GM12878 (cell line): Measurements from ENCODE around the gene TDRD3. TPM values are rescaled to one million over a fixed set of nuclear protein-coding genes. Genes with fewer than 3 reads are reported as not detected.

Source experiments
- ATAC-seq: fragments of 200-7000 bp; cut with Tn5 transposase; 3 replicates; pipeline ENCODE4 v1.9.1; 2020; ENCODE audit warnings: mild to moderate bottlenecking, moderate library complexity
- BruUV-seq: library from RNA; stranded (reverse); fragments of 400-500 nt; replicated peaks from 2 replicates; lab custom pipeline; 2021; lab: Mats Ljungman, UMichigan
- CTCF ChIA-PET: fragments of 300-600 bp; sonication (Branson Sonifier 250); formaldehyde crosslinking; extraction: SDS; loops from one replicate; lab custom pipeline; 2021; ENCODE audit warnings: inconsistent platforms; lab: Yijun Ruan, JAX
- POLR2A ChIA-PET: fragments of 350-600 bp; formaldehyde crosslinking; extraction: SDS; loops from one replicate; lab custom pipeline; 2021; ENCODE audit warnings: inconsistent platforms; lab: Charles Lee
- RAD21 ChIA-PET: fragments of 300-600 bp; sonication (Branson Sonifier 250); formaldehyde crosslinking; loops from one replicate; lab custom pipeline; 2023; ENCODE audit warnings: antibody characterized with exemption; ENCODE audit not compliant: unreplicated experiment; lab: Charles Lee
- SMC1A ChIA-PET: fragments of 300-600 bp; sonication (Branson Sonifier 250); formaldehyde crosslinking; loops from one replicate; lab custom pipeline; 2023; ENCODE audit not compliant: unreplicated experiment, uncharacterized antibody; lab: Charles Lee
- DNase-seq: peaks from one replicate; pipeline ENCODE4 v3.0.0-alpha.2; 2011; ENCODE audit warnings: low read depth, low spot score
- FAIRE-seq: peaks from 3 replicates; lab custom pipeline; 2011; peaks lifted over from hg19 to GRCh38; lab: Jason Lieb, UNC
- H2AFZ ChIP-seq: 2 replicates; pipeline ENCODE4 v1.6.0; 2011; ENCODE audit warnings: low read depth, low read length, control low read depth; ENCODE audit not compliant: control insufficient read depth
- H3K27ac ChIP-seq: 2 replicates; pipeline ENCODE4 v1.5.1; 2011; ENCODE audit warnings: control low read depth; ENCODE audit not compliant: control insufficient read depth, insufficient read depth
- H3K27me3 ChIP-seq, 2 experiments: replicated peaks in 1 of 2; 2 replicates each; pipeline versions ENCODE4 v1.6.0 to v1.6.1; 2011; ENCODE audit warnings: low read length in 1 of 2; ENCODE audit not compliant: control insufficient read depth in 2 of 2, insufficient read depth in 2 of 2
- H3K36me3 ChIP-seq, 2 experiments: 2 replicates each; pipeline ENCODE4 v1.5.1; 2011; ENCODE audit warnings: low read length in 1 of 2; ENCODE audit not compliant: control insufficient read depth in 2 of 2, insufficient read depth in 2 of 2
- H3K4me1 ChIP-seq: 2 replicates; pipeline ENCODE4 v1.6.1; 2011; ENCODE audit warnings: mild to moderate bottlenecking, low read length, moderate library complexity, mixed read lengths; ENCODE audit not compliant: control insufficient read depth, insufficient read depth
- H3K4me2 ChIP-seq: 2 replicates; pipeline ENCODE4 v1.6.0; 2011; ENCODE audit warnings: control low read depth; ENCODE audit not compliant: control insufficient read depth, insufficient read depth
- H3K4me3 ChIP-seq: fragments of 200-600 bp; sonication (generic); 2 replicates; pipeline ENCODE4 v1.5.1; 2016
- H3K79me2 ChIP-seq: 2 replicates; pipeline ENCODE4 v1.6.0; 2011; ENCODE audit warnings: low read length; ENCODE audit not compliant: control insufficient read depth, insufficient read depth
- H3K9ac ChIP-seq: 2 replicates; pipeline ENCODE4 v1.8.0; 2011; ENCODE audit warnings: low read length, control low read depth, mixed read lengths; ENCODE audit not compliant: control insufficient read depth, insufficient read depth
- H3K9me3 ChIP-seq: replicated peaks from 3 replicates; pipeline ENCODE4 v1.5.1; 2011; ENCODE audit warnings: mild to moderate bottlenecking, low read length; ENCODE audit not compliant: control insufficient read depth, insufficient read depth
- H4K20me1 ChIP-seq: 2 replicates; pipeline ENCODE4 v1.6.0; 2011; ENCODE audit not compliant: control insufficient read depth, insufficient read depth
- CUX1 ChIP-seq: IDR thresholded peaks from 2 replicates; pipeline ENCODE4 v1.6.1; 2012; ENCODE audit warnings: improper control_type of control experiment, low read depth, low read length; ENCODE audit not compliant: insufficient replicate concordance
- FOS ChIP-seq: IDR thresholded peaks from 3 replicates; pipeline ENCODE4 v1.6.1; 2011; ENCODE audit warnings: borderline replicate concordance; ENCODE audit not compliant: insufficient read length; ENCODE audit errors: extremely low read depth
- HDAC6 ChIP-seq: fragments of 200-600 bp; sonication (generic); IDR thresholded peaks from one replicate; pipeline ENCODE4 v1.8.0; 2017; ENCODE audit warnings: antibody characterized with exemption; ENCODE audit not compliant: unreplicated experiment
- KLF5 ChIP-seq: fragments of 450-650 bp; IDR thresholded peaks from 2 replicates; pipeline ENCODE4 v1.6.1; 2014; ENCODE audit warnings: mild to moderate bottlenecking; ENCODE audit not compliant: partially characterized antibody
- NFIC ChIP-seq: IDR thresholded peaks from 2 replicates; pipeline ENCODE4 v1.6.1; 2012; ENCODE audit warnings: low read depth, mild to moderate bottlenecking, inconsistent platforms, low read length, moderate library complexity
- NRF1 ChIP-seq: conservative IDR thresholded peaks from 2 replicates; pipeline ENCODE4 v1.6.1; 2011; ENCODE audit warnings: mild to moderate bottlenecking, low read depth, low read length, improper control_type of control experiment
- RCOR1 ChIP-seq: conservative IDR thresholded peaks from 2 replicates; pipeline ENCODE4 v1.6.1; 2012; ENCODE audit warnings: low read depth, low read length, improper control_type of control experiment
- RFX5 ChIP-seq: IDR thresholded peaks from 2 replicates; pipeline ENCODE4 v1.6.1; 2011; ENCODE audit warnings: low read depth, low read length, improper control_type of control experiment
- YY1 ChIP-seq: IDR thresholded peaks from 2 replicates; pipeline ENCODE4 v1.6.1; 2011; ENCODE audit warnings: low read depth, mild to moderate bottlenecking, low read length
- ZBTB40 ChIP-seq: fragments of 450-650 bp; IDR thresholded peaks from 2 replicates; pipeline ENCODE4 v1.6.1; 2016; ENCODE audit warnings: mild to moderate bottlenecking, moderate library complexity, borderline replicate concordance
- in situ Hi-C: fragments of 300-500 bp; cut with MboI; formaldehyde crosslinking; loops from 9 replicates; pipeline ENCODE4 v1.14.3; 2018; ENCODE audit warnings: mixed read lengths
- intact Hi-C: fragments of 100-400 bp; cut with micrococcal nuclease; formaldehyde crosslinking; loops from one replicate; pipeline ENCODE4 v1.14.2; 2022; ENCODE audit not compliant: unreplicated experiment
- polyA plus RNA-seq, 11 experiments: library from polyadenylated mRNA; depleted of rRNA in 4 of 11; unstranded in 6 of 11; stranded (reverse) in 5 of 11; fragments of >200 nt; fragmentation: Nextera tagmentation in 4 of 11; fragmentation: Illumina TruSeq in 1 of 11; extraction: Ambion mirVana in 4 of 11; extraction: Trizol in 1 of 11; gene quantifications; 1 replicate in 1 of 11; 2 replicates in 10 of 11; pipeline versions ENCODE4 v1.2.1 to v1.2.3, GENCODE V29; 2011 to 2016; ENCODE audit warnings: inconsistent platforms in 2 of 11, missing spikeins in 2 of 11, low read depth in 1 of 11
- total RNA-seq, 4 experiments: library from RNA; depleted of rRNA in 3 of 4; stranded (reverse); fragments of >200 nt in 3 of 4; fragmentation: Illumina TruSeq in 1 of 4; extraction: Trizol in 1 of 4; gene quantifications; 2 replicates each; pipeline versions ENCODE4 v1.2.1 to v1.2.3, GENCODE V29; 2013 to 2021
- TF ChIP-seq, protein P1 (sequence below): fragments of 450-650 bp; IDR thresholded peaks from 2 replicates; pipeline ENCODE4 v1.6.1; 2016; ENCODE audit warnings: mild to moderate bottlenecking

The TDRD3 gene
- total and polyA plus RNA-seq, 10 of the 15 experiments (the other 5 are each of a cell fraction or from before 2014, with no cell fraction given): 8.4 to 27.9 (median 15.8) TPM

DNA sequence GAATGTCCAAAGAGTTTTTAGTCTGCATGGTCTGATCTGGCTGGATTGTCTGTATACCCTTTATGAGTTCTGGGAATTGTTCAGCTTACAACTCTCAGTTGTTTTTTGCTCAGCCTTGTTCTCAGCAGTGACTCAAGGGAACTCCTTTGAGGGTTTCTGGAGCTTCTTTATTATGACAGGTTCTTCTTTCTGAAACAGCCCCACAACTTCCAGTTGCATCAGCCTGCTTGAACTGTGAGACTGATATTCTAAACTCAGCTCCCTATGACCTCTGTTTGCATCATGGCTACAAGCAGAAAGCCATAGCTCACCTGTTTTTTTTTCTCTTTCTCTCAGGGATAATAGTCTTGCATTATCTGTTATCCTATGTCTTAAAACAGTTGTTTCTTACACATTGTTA is 85.0 kb downstream of the TDRD3 start (continued):
- TF ChIP-seq ZBTB40 (no peak), HDAC6 (no peak), NRF1 (no peak), KLF5 (no peak)
- TF ChIP-seq, all 136 proteins: peak for 0

DNA sequence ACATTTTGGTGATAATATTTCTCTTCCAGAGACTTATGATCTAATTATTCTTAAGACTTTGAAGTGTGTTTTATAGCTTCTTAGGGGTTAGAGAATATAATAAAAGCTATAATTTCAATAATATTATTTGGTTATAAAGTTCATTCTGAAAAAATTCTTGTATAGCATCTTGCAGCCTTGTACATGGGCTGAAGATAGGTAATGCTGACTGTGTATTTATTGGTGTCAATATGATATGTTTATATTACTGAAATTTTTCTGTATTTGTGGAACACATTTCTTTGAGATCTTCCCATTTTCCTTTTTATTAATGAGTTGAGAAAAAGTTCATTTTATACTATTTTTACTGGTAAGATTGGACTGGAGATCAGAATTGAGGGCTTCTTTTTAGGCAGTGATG is 87.8 kb downstream of the TDRD3 start:
- Histone ChIP-seq H3K36me3 (no peaks in the 10 kb centered on the region; a peak in 1 of 4 replicates), H3K4me3 (no peak overlapping the region), H2AFZ (no peak overlapping the region), H3K27me3 (no peaks in the 10 kb centered on the region), H3K4me2 (no peak overlapping the region), H3K79me2 (no peaks in the 10 kb centered on the region), H3K9ac (no peak overlapping the region), H4K20me1 (no peaks in the 10 kb centered on the region), H3K4me1 (no peaks in the 10 kb centered on the region), H3K27ac (no peak overlapping the region), H3K9me3 (peaks cover 4% of the 10 kb centered on the region; the same call in 2 of the 3 replicates)
- BruUV-seq: no TSS peak
- DNase-seq (no peak), FAIRE-seq (no peak), ATAC-seq (no peak)
- ChIA-PET POLR2A (no interaction called here), RAD21 (no interaction called here), CTCF (no interaction called here), SMC1A (no interaction called here)
- intact Hi-C loops (no loop called here), in situ Hi-C loops (no loop called here)
- TF ChIP-seq FOS (no peak), NFIC (no peak), YY1 (no peak), CUX1 (no peak), RCOR1 (no peak), RFX5 (no peak)
- TF ChIP-seq, protein P1, sequence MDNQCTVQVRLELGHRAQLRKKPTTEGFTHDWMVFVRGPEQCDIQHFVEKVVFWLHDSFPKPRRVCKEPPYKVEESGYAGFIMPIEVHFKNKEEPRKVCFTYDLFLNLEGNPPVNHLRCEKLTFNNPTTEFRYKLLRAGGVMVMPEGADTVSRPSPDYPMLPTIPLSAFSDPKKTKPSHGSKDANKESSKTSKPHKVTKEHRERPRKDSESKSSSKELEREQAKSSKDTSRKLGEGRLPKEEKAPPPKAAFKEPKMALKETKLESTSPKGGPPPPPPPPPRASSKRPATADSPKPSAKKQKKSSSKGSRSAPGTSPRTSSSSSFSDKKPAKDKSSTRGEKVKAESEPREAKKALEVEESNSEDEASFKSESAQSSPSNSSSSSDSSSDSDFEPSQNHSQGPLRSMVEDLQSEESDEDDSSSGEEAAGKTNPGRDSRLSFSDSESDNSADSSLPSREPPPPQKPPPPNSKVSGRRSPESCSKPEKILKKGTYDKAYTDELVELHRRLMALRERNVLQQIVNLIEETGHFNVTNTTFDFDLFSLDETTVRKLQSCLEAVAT: no peak
